IMR-90 (cell line): Measurements from ENCODE around the gene CACNA1G. TPM values are rescaled to one million over a fixed set of nuclear protein-coding genes. Genes with fewer than 3 reads are reported as not detected.

Experiments
- ATAC-seq: fragments of 200-7000 bp; cut with Tn5 transposase; 2 replicates; pipeline ENCODE4 v1.9.1; 2020; ENCODE audit warnings: low read depth, mild to moderate bottlenecking, moderate library complexity
- BruUV-seq: library from RNA; stranded (reverse); fragments of 400-500 nt; replicated peaks from 2 replicates; lab custom pipeline; 2021; lab: Mats Ljungman, UMichigan
- CTCF ChIA-PET: fragments of 300-600 bp; formaldehyde crosslinking; extraction: SDS; loops from one replicate; lab custom pipeline; 2021; ENCODE audit warnings: antibody characterized with exemption; lab: Yijun Ruan, JAX
- POLR2A ChIA-PET: fragments of 300-600 bp; sonication (Branson Sonifier 250); formaldehyde crosslinking; loops from one replicate; lab custom pipeline; 2022; ENCODE audit warnings: antibody characterized with exemption; ENCODE audit not compliant: unreplicated experiment; lab: Charles Lee
- DNase-seq: peaks from one replicate; pipeline ENCODE4 v3.0.0; 2013
- H2AFZ ChIP-seq: replicated peaks from 2 replicates; pipeline ENCODE3; 2013; ENCODE audit warnings: low read length, mild to moderate bottlenecking; ENCODE audit not compliant: poor library complexity
- H2AK5ac ChIP-seq: 2 replicates; pipeline ENCODE4 v1.6.1; 2013; ENCODE audit warnings: low read depth, low read length, inconsistent platforms
- H2AK9ac ChIP-seq: replicated peaks from 2 replicates; pipeline ENCODE3; 2013; ENCODE audit warnings: mild to moderate bottlenecking, low read depth, low read length, moderate library complexity; ENCODE audit not compliant: poor library complexity
- H2BK120ac ChIP-seq: 2 replicates; pipeline ENCODE4 v1.6.1; 2013; ENCODE audit warnings: low read depth, low read length, inconsistent platforms
- H2BK15ac ChIP-seq: 3 replicates; pipeline ENCODE4 v1.6.1; 2013; ENCODE audit warnings: low read depth, low read length, inconsistent platforms
- H2BK20ac ChIP-seq: 2 replicates; pipeline ENCODE4 v1.6.1; 2013; ENCODE audit warnings: low read depth, mild to moderate bottlenecking, inconsistent platforms, low read length, moderate library complexity
- H2BK5ac ChIP-seq: 2 replicates; pipeline ENCODE4 v1.6.1; 2013; ENCODE audit warnings: mild to moderate bottlenecking, low read depth, low read length, inconsistent platforms; ENCODE audit not compliant: poor library complexity, severe bottlenecking
- H3K14ac ChIP-seq: replicated peaks from 2 replicates; pipeline ENCODE4 v1.6.1; 2013; ENCODE audit warnings: low read depth, low read length, inconsistent platforms
- H3K18ac ChIP-seq: 2 replicates; pipeline ENCODE4 v1.6.1; 2013; ENCODE audit warnings: low read depth, low read length, control low read depth
- H3K23ac ChIP-seq: 2 replicates; pipeline ENCODE4 v1.6.1; 2013; ENCODE audit warnings: low read depth, low read length, inconsistent platforms
- H3K27ac ChIP-seq: 2 replicates; pipeline ENCODE4 v1.5.1; 2013; ENCODE audit warnings: mild to moderate bottlenecking, control low read depth, low read length; ENCODE audit not compliant: insufficient read depth
- H3K27me3 ChIP-seq: 2 replicates; pipeline ENCODE4 v1.6.1; 2013; ENCODE audit warnings: low read length; ENCODE audit not compliant: control insufficient read depth, insufficient read depth
- H3K36me3 ChIP-seq: 2 replicates; pipeline ENCODE4 v1.6.1; 2013; ENCODE audit warnings: low read length, mixed read lengths; ENCODE audit not compliant: control insufficient read depth, insufficient read depth
- H3K4ac ChIP-seq: 2 replicates; pipeline ENCODE4 v1.6.1; 2013; ENCODE audit warnings: low read depth, low read length, inconsistent platforms
- H3K4me1 ChIP-seq: 2 replicates; pipeline ENCODE4 v1.6.1; 2013; ENCODE audit warnings: low read length, mixed read lengths; ENCODE audit not compliant: control insufficient read depth, insufficient read depth
- H3K4me2 ChIP-seq: 2 replicates; pipeline ENCODE4 v1.6.1; 2013; ENCODE audit warnings: low read depth, mild to moderate bottlenecking, control low read depth, low read length, moderate library complexity
- H3K4me3 ChIP-seq: 2 replicates; pipeline ENCODE4 v1.5.1; 2013; ENCODE audit warnings: low read depth, mild to moderate bottlenecking, control low read depth, low read length, moderate library complexity; ENCODE audit not compliant: insufficient read depth
- H3K56ac ChIP-seq: 2 replicates; pipeline ENCODE4 v1.6.1; 2013; ENCODE audit warnings: low read length, inconsistent platforms; ENCODE audit not compliant: insufficient read depth; ENCODE audit errors: extremely low read depth
- H3K79me1 ChIP-seq, 2 experiments: 2 replicates each; pipeline ENCODE4 v1.6.1; 2013; ENCODE audit warnings: low read length in 2 of 2, inconsistent platforms in 1 of 2, low read depth in 1 of 2
- H3K9ac ChIP-seq: 2 replicates; pipeline ENCODE4 v1.6.1; 2013; ENCODE audit warnings: low read depth, low read length, control low read depth
- H3K9me1 ChIP-seq: 2 replicates; pipeline ENCODE4 v1.6.1; 2013; ENCODE audit warnings: low read length, inconsistent platforms; ENCODE audit not compliant: insufficient read depth
- H3K9me3 ChIP-seq: 2 replicates; pipeline ENCODE4 v1.6.1; 2013; ENCODE audit warnings: low read length; ENCODE audit not compliant: control insufficient read depth, insufficient read depth
- H4K20me1 ChIP-seq: 2 replicates; pipeline ENCODE4 v1.6.1; 2013; ENCODE audit warnings: low read length, inconsistent platforms; ENCODE audit not compliant: insufficient read depth
- H4K5ac ChIP-seq: 2 replicates; pipeline ENCODE4 v1.6.1; 2013; ENCODE audit warnings: mild to moderate bottlenecking, low read depth, low read length, control low read depth
- H4K8ac ChIP-seq, 2 experiments: 2 replicates each; pipeline ENCODE4 v1.6.1; 2013; ENCODE audit warnings: low read depth in 2 of 2, low read length in 2 of 2, control low read depth in 1 of 2, inconsistent platforms in 1 of 2
- H4K91ac ChIP-seq: 2 replicates; pipeline ENCODE4 v1.6.1; 2013; ENCODE audit warnings: low read depth, low read length, inconsistent platforms; ENCODE audit not compliant: insufficient read depth
- BHLHE40 ChIP-seq: fragments of 150-350 bp; IDR thresholded peaks from 2 replicates; pipeline ENCODE4 v1.6.1; 2016; ENCODE audit warnings: mild to moderate bottlenecking, low read depth, low read length
- CHD1 ChIP-seq: IDR thresholded peaks from 2 replicates; pipeline ENCODE4 v1.6.1; 2012; ENCODE audit warnings: low read depth, low read length, improper control_type of control experiment
- FOS ChIP-seq: fragments of 150-350 bp; IDR thresholded peaks from 2 replicates; pipeline ENCODE4 v1.6.1; 2016; ENCODE audit warnings: low read depth, low read length
- POLR2A ChIP-seq: IDR thresholded peaks from 2 replicates; pipeline ENCODE4 v1.6.1; 2012; ENCODE audit warnings: mild to moderate bottlenecking, low read depth, low read length
- RCOR1 ChIP-seq: IDR thresholded peaks from 2 replicates; pipeline ENCODE4 v1.6.1; 2012; ENCODE audit warnings: mild to moderate bottlenecking, low read length, improper control_type of control experiment; ENCODE audit not compliant: insufficient replicate concordance
- SMC3 ChIP-seq: fragments of 150-350 bp; IDR thresholded peaks from 2 replicates; pipeline ENCODE4 v1.6.1; 2016; ENCODE audit warnings: low read depth, mild to moderate bottlenecking, antibody characterized with exemption, low read length, moderate library complexity
- USF2 ChIP-seq: fragments of 150-350 bp; IDR thresholded peaks from 2 replicates; pipeline ENCODE4 v1.6.1; 2017; ENCODE audit warnings: mild to moderate bottlenecking, antibody characterized with exemption, low read length, low read depth
- WGBS, 2 experiments: methylation state at CpG; one replicate each; pipeline versions ENCODE4 v1.1.5 to v1.1.7; 2013; ENCODE audit warnings: missing lambda C conversion rate in 2 of 2; ENCODE audit not compliant: insufficient read length in 1 of 2; ENCODE audit errors: extremely low coverage in 2 of 2; 5-methylcytosine and 5-hydroxymethylcytosine counted together
- dilution Hi-C: fragments of 300-500 bp; cut with HindIII; formaldehyde crosslinking; loops from one replicate; pipeline ENCODE4 v1.14.3; 2018; ENCODE audit warnings: low sequenced_read_pairs; ENCODE audit not compliant: unreplicated experiment
- in situ Hi-C: fragments of 300-500 bp; cut with MboI; formaldehyde crosslinking; loops from 3 replicates; pipeline ENCODE4 v1.14.3; 2019; ENCODE audit warnings: low sequenced_read_pairs, inconsistent platforms, mixed read lengths
- intact Hi-C: fragments of 100-400 bp; cut with micrococcal nuclease; formaldehyde crosslinking; loops from 2 replicates; pipeline ENCODE4 v1.10.0; 2022
- polyA plus RNA-seq, 3 experiments: library from polyadenylated mRNA; depleted of rRNA; stranded (reverse); fragments of >200 nt; gene quantifications; 2 replicates each; pipeline ENCODE4 v1.2.3, GENCODE V29; 2012; ENCODE audit warnings: low replicate concordance in 1 of 3
- total RNA-seq: library from RNA; depleted of rRNA; stranded (reverse); fragments of >200 nt; gene quantifications from 2 replicates; pipeline ENCODE4 v1.2.3, GENCODE V29; 2012

The CACNA1G gene
- total and polyA plus RNA-seq, 2 of the 4 experiments (the other 2 are of a cell fraction) = under 0.01 to 0.03 TPM

GRCh38 chr17:50531428-50532025, 29.0 kb upstream of the CACNA1G start:
- ATAC-seq (no peak), DNase-seq (no peak)
- H3K9me3 ChIP-seq = no peaks in the 10 kb centered on the region
- WGBS, 2 experiments = 14% methylated on average over 1 of the region's 6 CpGs; no CpG with 5 or more reads in 1 of the 2 experiments
- no peak overlapping the region for H2BK20ac ChIP-seq
- H3K4ac ChIP-seq = no peak overlapping the region
- no peak overlapping the region for H3K56ac ChIP-seq
- no peak for TF ChIP-seq CHD1
- no peak for TF ChIP-seq USF2
- TF ChIP-seq BHLHE40 = no peak
- no peak for TF ChIP-seq SMC3
- TF ChIP-seq RCOR1 = no peak
- TF ChIP-seq POLR2A = no peak
- TF ChIP-seq FOS = no peak
- ChIA-PET POLR2A (no interaction called here), CTCF (interaction anchor here (0.9 kb wide), 1 partner anchor 19 kb away, joined by 4 read pairs; no protein-coding TSS in a partner anchor)
- no peak overlapping the region for H4K8ac ChIP-seq
- H4K20me1 ChIP-seq = no peaks in the 10 kb centered on the region; the same call in 1 of the 2 replicates
- no TSS peak for BruUV-seq
- no peak overlapping the region for H2AFZ ChIP-seq
- no peak overlapping the region for H3K23ac ChIP-seq
- no peak overlapping the region for H2AK9ac ChIP-seq
- H2BK15ac ChIP-seq = no peak overlapping the region
- H2BK120ac ChIP-seq = no peak overlapping the region
- H3K27me3 ChIP-seq = peaks cover 64% of the 10 kb centered on the region
- no peak overlapping the region for H3K27ac ChIP-seq
- no peaks in the 10 kb centered on the region for H3K36me3 ChIP-seq
- H2AK5ac ChIP-seq = no peak overlapping the region
- intact Hi-C loops = no loop called here
- H3K79me1 ChIP-seq = no peaks in the 10 kb centered on the region
- no peak overlapping the region for H3K9ac ChIP-seq
- H4K5ac ChIP-seq = no peak overlapping the region
- dilution Hi-C loops = no loop called here
- no peak overlapping the region for H3K4me2 ChIP-seq
- H2BK5ac ChIP-seq = no peak overlapping the region
- no peak overlapping the region for H3K14ac ChIP-seq
- peaks cover 11% of the 10 kb centered on the region; the same call in 1 of the 2 replicates for H3K4me1 ChIP-seq
- no peak overlapping the region for H3K18ac ChIP-seq
- in situ Hi-C loops = no loop called here
- no peak overlapping the region for H4K91ac ChIP-seq
- no peak overlapping the region for H3K4me3 ChIP-seq
- no peaks in the 10 kb centered on the region for H3K9me1 ChIP-seq
